Measurements from ENCODE around the gene FXR2. TPM values are rescaled to one million over a fixed set of nuclear protein-coding genes. Genes with fewer than 3 reads are reported as not detected.

Gene FXR2
- total and polyA plus RNA-seq, 2 donors from 2014 or later, result 29.3 to 59.2 TPM

- DNase-seq (no peak), FAIRE-seq (no peak)
- no peak for TF ChIP-seq CTCF (IDR thresholded peaks at IDR 0.05; ENCODE audit: borderline replicate concordance, extremely low read depth, insufficient read depth)
- Histone ChIP-seq H3K9ac (ENCODE audit: low read length in 3 of 3) (peak overlapping the region in 1 of 3 donors; percentile 34), H3K27me3 (ENCODE audit: control insufficient read depth, insufficient read depth, low read length) (no peaks in the 10 kb centered on the region), H3K27ac (ENCODE audit: low read depth in 2 of 2, low read length in 2 of 2) (peak overlapping the region in 1 of 2 donors; percentile 49), H3K4me3 (ENCODE audit: low read length in 3 of 3) (no peak overlapping the region), H3K4me1 (ENCODE audit: control insufficient read depth in 2 of 3, insufficient read depth in 2 of 3, low read depth in 1 of 3, low read length in 3 of 3) (peaks cover 0 to 9% (median 9%) of the 10 kb centered on the region in 3 donors), H3K36me3 (ENCODE audit: control insufficient read depth in 2 of 3, insufficient read depth in 3 of 3, low read length in 3 of 3) (no peaks in the 10 kb centered on the region), H3K9me3 (ENCODE audit: control insufficient read depth in 2 of 3, insufficient read depth in 1 of 3, low read length in 3 of 3) (no peaks in the 10 kb centered on the region)
- intact Hi-C loops (cut with DNase I), result no loop called here
Measured at GRCh38 chr17:7631398-7632380, 17.0 kb upstream of the FXR2 start.

GRCh38 chr17:7629939-7630571, 15.4 kb upstream of the FXR2 start, which contains the start of gene SHBG:
SHBG (plus strand) TSS chr17:7630135; CDS start chr17:7630173, 38 bp downstream.
- no peak within 1 kb of the TSS for H3K27ac ChIP-seq (ENCODE audit: low read depth in 2 of 2, low read length in 2 of 2)
- H3K4me1 ChIP-seq (ENCODE audit: control insufficient read depth in 2 of 3, insufficient read depth in 2 of 3, low read depth in 1 of 3, low read length in 3 of 3), result peaks cover 0 to 9% (median 9%) of the 10 kb centered on the region in 3 donors
- no peak within 1 kb of the TSS for H3K4me3 ChIP-seq (ENCODE audit: low read length in 3 of 3)
- intact Hi-C loops (cut with DNase I), result no loop called here
- H3K36me3 ChIP-seq (ENCODE audit: control insufficient read depth in 2 of 3, insufficient read depth in 3 of 3, low read length in 3 of 3), result no peaks in the 10 kb centered on the region
- no peak within 1 kb of the TSS for H3K9ac ChIP-seq (ENCODE audit: low read length in 3 of 3)
- no peaks in the 10 kb centered on the region for H3K27me3 ChIP-seq (ENCODE audit: control insufficient read depth, insufficient read depth, low read length)
- TF ChIP-seq CTCF (IDR thresholded peaks at IDR 0.05; ENCODE audit: borderline replicate concordance, extremely low read depth, insufficient read depth), result no peak
- H3K9me3 ChIP-seq (ENCODE audit: control insufficient read depth in 2 of 3, insufficient read depth in 1 of 3, low read length in 3 of 3), result no peaks in the 10 kb centered on the region
- DNase-seq (peak in 1 of 5 donors; percentile 57), FAIRE-seq (no peak)

GRCh38 chr17:7627250-7628121, 12.8 kb upstream of the FXR2 start, which contains the start of gene SAT2:
SAT2 (minus strand) TSS chr17:7627821; CDS start chr17:7627635, 186 bp downstream.
- intact Hi-C loops (cut with DNase I), result no loop called here

More at GRCh38 chr17:7627250-7628121, 12.8 kb upstream of the FXR2 start, which contains the start of gene SAT2:
- no peaks in the 10 kb centered on the region for H3K27me3 ChIP-seq (ENCODE audit: control insufficient read depth, insufficient read depth, low read length)
- H3K36me3 ChIP-seq (ENCODE audit: control insufficient read depth in 2 of 3, insufficient read depth in 3 of 3, low read length in 3 of 3), result no peaks in the 10 kb centered on the region
- H3K9me3 ChIP-seq (ENCODE audit: control insufficient read depth in 2 of 3, insufficient read depth in 1 of 3, low read length in 3 of 3), result no peaks in the 10 kb centered on the region
- TF ChIP-seq CTCF (IDR thresholded peaks at IDR 0.05; ENCODE audit: borderline replicate concordance, extremely low read depth, insufficient read depth), result no peak
- peak within 1 kb of the TSS; percentile 63 to 99 (median 82) for H3K9ac ChIP-seq (ENCODE audit: low read length in 3 of 3)
- H3K4me3 ChIP-seq (ENCODE audit: low read length in 3 of 3), result peak within 1 kb of the TSS; percentile 84 to 96 (median 93)
- H3K27ac ChIP-seq (ENCODE audit: low read depth in 2 of 2, low read length in 2 of 2), result peak within 1 kb of the TSS; percentile 92 to 97
- peaks cover 0 to 6% (median 3%) of the 10 kb centered on the region in 3 donors for H3K4me1 ChIP-seq (ENCODE audit: control insufficient read depth in 2 of 3, insufficient read depth in 2 of 3, low read depth in 1 of 3, low read length in 3 of 3)
- peak; percentile 97 to 98 (median 97) for DNase-seq
- FAIRE-seq, result no peak

All from kidney (tissue), 14 donors.